K562 (cell line): ENCODE results near the gene CEBPE. TPM values are rescaled to one million over a fixed set of nuclear protein-coding genes. Genes with fewer than 3 reads are reported as not detected.

Source experiments
- BHLHE40 ChIP-seq: IDR thresholded peaks from 2 replicates; pipeline ENCODE4 v1.6.1; 2011; ENCODE audit warnings: low read length, improper control_type of control experiment
- CXXC5 ChIP-seq: fragments of 250-450 bp; sonication (Bioruptor Pico); IDR thresholded peaks from 2 replicates; pipeline ENCODE4 v1.8.0; 2022; ENCODE audit warnings: inconsistent platforms, mild to moderate bottlenecking, moderate library complexity
- EP300 ChIP-seq: IDR thresholded peaks from 2 replicates; pipeline ENCODE4 v1.6.1; 2012; ENCODE audit warnings: low read length, improper control_type of control experiment
- EWSR1 ChIP-seq: fragments of 450-650 bp; IDR thresholded peaks from 2 replicates; pipeline ENCODE4 v1.6.1; 2018; ENCODE audit warnings: borderline replicate concordance, mild to moderate bottlenecking, low read depth, moderate library complexity; ENCODE audit not compliant: partially characterized antibody
- GATA2 ChIP-seq: sonication (generic); formaldehyde crosslinking; IDR thresholded peaks from 2 replicates; pipeline ENCODE4 v1.4.0; 2020; ENCODE audit warnings: mild to moderate bottlenecking, missing genetic modification reagents
- GATAD2A ChIP-seq: fragments of 450-650 bp; IDR thresholded peaks from 2 replicates; pipeline ENCODE4 v1.6.1; 2017
- JUN ChIP-seq, 2 experiments: sonication (generic) in 1 of 2; formaldehyde crosslinking in 1 of 2; IDR thresholded peaks; 2 replicates each; pipeline versions ENCODE4 v1.6.1 to v1.8.0; 2012 to 2022; ENCODE audit warnings: borderline replicate concordance in 2 of 2, mild to moderate bottlenecking in 2 of 2, improper control_type of control experiment in 1 of 2, low read depth in 1 of 2, low read length in 1 of 2, missing genetic modification reagents in 1 of 2
- MYC ChIP-seq, 2 experiments: fragments of 250-450 bp in 1 of 2; sonication (Bioruptor Pico) in 1 of 2; IDR thresholded peaks; 2 replicates each; pipeline versions ENCODE4 v1.5.1 to v1.6.1; 2012 to 2021; ENCODE audit warnings: low read depth in 2 of 2, borderline replicate concordance in 1 of 2, improper control_type of control experiment in 1 of 2, low read length in 1 of 2, mild to moderate bottlenecking in 1 of 2, moderate library complexity in 1 of 2
- NCOA1 ChIP-seq: fragments of 450-650 bp; IDR thresholded peaks from 2 replicates; pipeline ENCODE4 v1.6.1; 2016; ENCODE audit warnings: low read depth
- NFXL1 ChIP-seq: fragments of 450-650 bp; formaldehyde crosslinking; IDR thresholded peaks from 2 replicates; pipeline ENCODE4 v1.4.0; 2021; ENCODE audit warnings: mild to moderate bottlenecking
- PML ChIP-seq: IDR thresholded peaks from 2 replicates; pipeline ENCODE4 v1.6.1; 2012; ENCODE audit warnings: low read length, inconsistent platforms
- SMARCE1 ChIP-seq: fragments of 450-650 bp; IDR thresholded peaks from 2 replicates; pipeline ENCODE4 v1.7.1; 2016; ENCODE audit warnings: mild to moderate bottlenecking
- SNRNP70 ChIP-seq: fragments of 200-400 bp; formaldehyde crosslinking; optimal IDR thresholded peaks from 2 replicates; pipeline ENCODE3; 2017; ENCODE audit warnings: low read depth, low read length
- ZNF174 ChIP-seq: fragments of 250-450 bp; sonication (Bioruptor Pico); IDR thresholded peaks from 2 replicates; pipeline ENCODE4 v1.4.0; 2020; ENCODE audit warnings: mild to moderate bottlenecking
- ZNF197 ChIP-seq: fragments of 200-800 bp; sonication (Bioruptor generic); IDR thresholded peaks from 2 replicates; pipeline ENCODE4 v1.6.1; 2016; ENCODE audit warnings: low read depth, missing genetic modification characterization, missing compliant biosample characterization
- polyA plus RNA-seq, 8 experiments: library from polyadenylated mRNA; depleted of rRNA in 4 of 8; stranded (reverse) in 5 of 8; unstranded in 3 of 8; fragments of >200 nt; fragmentation: Nextera tagmentation in 2 of 8; fragmentation: Illumina TruSeq in 1 of 8; extraction: Ambion mirVana in 2 of 8; extraction: Trizol in 1 of 8; gene quantifications; 2 replicates each; pipeline versions ENCODE4 v1.2.1 to v1.2.3, GENCODE V29; 2011 to 2014; ENCODE audit warnings: inconsistent platforms in 1 of 8, missing spikeins in 1 of 8
- total RNA-seq, 7 experiments: library from RNA; depleted of rRNA in 6 of 7; stranded (reverse); fragments of >200 nt in 6 of 7; fragmentation: Illumina TruSeq in 2 of 7; extraction: Trizol in 2 of 7; gene quantifications; 2 replicates each; pipeline versions ENCODE4 v1.2.1 to v1.2.3, GENCODE V29; 2011 to 2021; ENCODE audit warnings: low replicate concordance in 1 of 7
- TF ChIP-seq, protein P1 (sequence below): sonication (generic); formaldehyde crosslinking; IDR thresholded peaks from 2 replicates; pipeline ENCODE4 v1.5.0; 2020; ENCODE audit warnings: missing genetic modification reagents
- TF ChIP-seq, protein P2 (sequence below), 2 experiments: fragments of 450-650 bp; IDR thresholded peaks; 2 replicates each; pipeline ENCODE4 v1.6.1; 2018; ENCODE audit warnings: mild to moderate bottlenecking in 2 of 2, low read depth in 1 of 2; ENCODE audit not compliant: partially characterized antibody in 2 of 2
- TF ChIP-seq, protein P3 (sequence below): fragments of 450-650 bp; IDR thresholded peaks from 2 replicates; pipeline ENCODE4 v1.6.1; 2016; ENCODE audit warnings: borderline replicate concordance
- TF ChIP-seq, protein P4 (sequence below): sonication (generic); formaldehyde crosslinking; IDR thresholded peaks from 2 replicates; pipeline ENCODE4 v1.9.0; 2022; ENCODE audit warnings: mild to moderate bottlenecking, missing genetic modification reagents

The CEBPE gene
- total and polyA plus RNA-seq, 9 of the 15 experiments (the other 6 are each of a cell fraction or from before 2014, with no cell fraction given) = 0.09 to 0.15 (median 0.13) TPM; not detected in 6

DNA sequence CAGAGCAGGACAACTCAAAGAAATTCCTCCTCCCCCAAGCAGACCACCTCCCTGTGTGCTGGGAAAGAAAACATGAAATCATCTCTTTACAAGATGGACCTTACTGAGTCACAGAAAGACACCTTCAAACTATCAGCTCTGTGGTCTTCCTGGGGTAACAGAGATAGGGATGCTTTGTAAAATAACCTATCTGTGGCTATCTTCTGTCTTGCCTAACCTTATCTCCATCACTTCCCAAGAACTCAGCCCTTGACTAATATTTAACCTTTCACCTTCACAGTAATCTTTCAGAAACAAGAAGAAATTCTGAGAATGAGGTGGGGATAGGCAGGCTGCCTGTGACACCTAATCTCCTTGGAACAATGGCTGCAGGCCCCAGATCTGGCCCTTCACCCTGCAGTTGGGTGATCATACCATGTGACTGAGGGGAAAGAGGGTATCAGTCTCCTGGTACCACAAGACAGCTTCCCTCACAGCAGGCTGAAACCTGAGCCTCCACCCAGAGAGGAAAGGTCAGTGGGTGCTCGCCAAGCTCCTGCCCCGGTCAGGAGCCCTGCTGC, 27.4 kb upstream of the CEBPE start (continued):
- no peak for TF ChIP-seq ZNF174 (CRISPR knock-in tag)
- TF ChIP-seq ZNF197 (CRISPR knock-in tag) = no peak
- TF ChIP-seq, protein P1, sequence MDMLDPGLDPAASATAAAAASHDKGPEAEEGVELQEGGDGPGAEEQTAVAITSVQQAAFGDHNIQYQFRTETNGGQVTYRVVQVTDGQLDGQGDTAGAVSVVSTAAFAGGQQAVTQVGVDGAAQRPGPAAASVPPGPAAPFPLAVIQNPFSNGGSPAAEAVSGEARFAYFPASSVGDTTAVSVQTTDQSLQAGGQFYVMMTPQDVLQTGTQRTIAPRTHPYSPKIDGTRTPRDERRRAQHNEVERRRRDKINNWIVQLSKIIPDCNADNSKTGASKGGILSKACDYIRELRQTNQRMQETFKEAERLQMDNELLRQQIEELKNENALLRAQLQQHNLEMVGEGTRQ (CRISPR knock-in tag) = peak; percentile 76
- peak; percentile 92 for TF ChIP-seq SMARCE1
- peak; percentile 95 for TF ChIP-seq EP300
- peak; percentile 61; the same call in 1 of the 2 replicates for TF ChIP-seq BHLHE40
- TF ChIP-seq, protein P2, sequence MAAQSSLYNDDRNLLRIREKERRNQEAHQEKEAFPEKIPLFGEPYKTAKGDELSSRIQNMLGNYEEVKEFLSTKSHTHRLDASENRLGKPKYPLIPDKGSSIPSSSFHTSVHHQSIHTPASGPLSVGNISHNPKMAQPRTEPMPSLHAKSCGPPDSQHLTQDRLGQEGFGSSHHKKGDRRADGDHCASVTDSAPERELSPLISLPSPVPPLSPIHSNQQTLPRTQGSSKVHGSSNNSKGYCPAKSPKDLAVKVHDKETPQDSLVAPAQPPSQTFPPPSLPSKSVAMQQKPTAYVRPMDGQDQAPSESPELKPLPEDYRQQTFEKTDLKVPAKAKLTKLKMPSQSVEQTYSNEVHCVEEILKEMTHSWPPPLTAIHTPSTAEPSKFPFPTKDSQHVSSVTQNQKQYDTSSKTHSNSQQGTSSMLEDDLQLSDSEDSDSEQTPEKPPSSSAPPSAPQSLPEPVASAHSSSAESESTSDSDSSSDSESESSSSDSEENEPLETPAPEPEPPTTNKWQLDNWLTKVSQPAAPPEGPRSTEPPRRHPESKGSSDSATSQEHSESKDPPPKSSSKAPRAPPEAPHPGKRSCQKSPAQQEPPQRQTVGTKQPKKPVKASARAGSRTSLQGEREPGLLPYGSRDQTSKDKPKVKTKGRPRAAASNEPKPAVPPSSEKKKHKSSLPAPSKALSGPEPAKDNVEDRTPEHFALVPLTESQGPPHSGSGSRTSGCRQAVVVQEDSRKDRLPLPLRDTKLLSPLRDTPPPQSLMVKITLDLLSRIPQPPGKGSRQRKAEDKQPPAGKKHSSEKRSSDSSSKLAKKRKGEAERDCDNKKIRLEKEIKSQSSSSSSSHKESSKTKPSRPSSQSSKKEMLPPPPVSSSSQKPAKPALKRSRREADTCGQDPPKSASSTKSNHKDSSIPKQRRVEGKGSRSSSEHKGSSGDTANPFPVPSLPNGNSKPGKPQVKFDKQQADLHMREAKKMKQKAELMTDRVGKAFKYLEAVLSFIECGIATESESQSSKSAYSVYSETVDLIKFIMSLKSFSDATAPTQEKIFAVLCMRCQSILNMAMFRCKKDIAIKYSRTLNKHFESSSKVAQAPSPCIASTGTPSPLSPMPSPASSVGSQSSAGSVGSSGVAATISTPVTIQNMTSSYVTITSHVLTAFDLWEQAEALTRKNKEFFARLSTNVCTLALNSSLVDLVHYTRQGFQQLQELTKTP (IDR thresholded peaks at IDR 0.05; ENCODE audit: low read depth in 1 of 2, partially characterized antibody in 2 of 2) = peak in 1 of 2 experiments; percentile 48
- TF ChIP-seq, protein P3, sequence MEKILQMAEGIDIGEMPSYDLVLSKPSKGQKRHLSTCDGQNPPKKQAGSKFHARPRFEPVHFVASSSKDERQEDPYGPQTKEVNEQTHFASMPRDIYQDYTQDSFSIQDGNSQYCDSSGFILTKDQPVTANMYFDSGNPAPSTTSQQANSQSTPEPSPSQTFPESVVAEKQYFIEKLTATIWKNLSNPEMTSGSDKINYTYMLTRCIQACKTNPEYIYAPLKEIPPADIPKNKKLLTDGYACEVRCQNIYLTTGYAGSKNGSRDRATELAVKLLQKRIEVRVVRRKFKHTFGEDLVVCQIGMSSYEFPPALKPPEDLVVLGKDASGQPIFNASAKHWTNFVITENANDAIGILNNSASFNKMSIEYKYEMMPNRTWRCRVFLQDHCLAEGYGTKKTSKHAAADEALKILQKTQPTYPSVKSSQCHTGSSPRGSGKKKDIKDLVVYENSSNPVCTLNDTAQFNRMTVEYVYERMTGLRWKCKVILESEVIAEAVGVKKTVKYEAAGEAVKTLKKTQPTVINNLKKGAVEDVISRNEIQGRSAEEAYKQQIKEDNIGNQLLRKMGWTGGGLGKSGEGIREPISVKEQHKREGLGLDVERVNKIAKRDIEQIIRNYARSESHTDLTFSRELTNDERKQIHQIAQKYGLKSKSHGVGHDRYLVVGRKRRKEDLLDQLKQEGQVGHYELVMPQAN = no peak
- TF ChIP-seq MYC (IDR thresholded peaks at IDR 0.05; ENCODE audit: low read depth, low read length) = peak; percentile 50; the same call in 1 of the 2 replicates
- TF ChIP-seq MYC (CRISPR knock-in tag; IDR thresholded peaks at IDR 0.05; ENCODE audit: borderline replicate concordance, low read depth) = no peak
- peak; percentile 95 for TF ChIP-seq GATA2 (CRISPR knock-in tag)
- TF ChIP-seq NFXL1 (CRISPR knock-in tag) = no peak
- TF ChIP-seq PML = peak; percentile 98
- peak; percentile 93 for TF ChIP-seq NCOA1
- no peak for TF ChIP-seq EWSR1
- no peak; the same call in 1 of the 2 replicates for TF ChIP-seq GATAD2A
- TF ChIP-seq CXXC5 (CRISPR knock-in tag) = peak; percentile 84
- peak; percentile 68; the same call in 1 of the 2 replicates for TF ChIP-seq JUN (IDR thresholded peaks at IDR 0.05; ENCODE audit: borderline replicate concordance, low read depth, low read length)
- no peak for TF ChIP-seq JUN (CRISPR knock-in tag; IDR thresholded peaks at IDR 0.05; ENCODE audit: borderline replicate concordance)
- TF ChIP-seq, protein P4, sequence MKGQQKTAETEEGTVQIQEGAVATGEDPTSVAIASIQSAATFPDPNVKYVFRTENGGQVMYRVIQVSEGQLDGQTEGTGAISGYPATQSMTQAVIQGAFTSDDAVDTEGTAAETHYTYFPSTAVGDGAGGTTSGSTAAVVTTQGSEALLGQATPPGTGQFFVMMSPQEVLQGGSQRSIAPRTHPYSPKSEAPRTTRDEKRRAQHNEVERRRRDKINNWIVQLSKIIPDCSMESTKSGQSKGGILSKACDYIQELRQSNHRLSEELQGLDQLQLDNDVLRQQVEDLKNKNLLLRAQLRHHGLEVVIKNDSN = peak; percentile 80
- no peak for TF ChIP-seq SNRNP70
